ENCODE measurements around the gene SEPTIN5. TPM values are rescaled to one million over a fixed set of nuclear protein-coding genes. Genes with fewer than 3 reads are reported as not detected.

SEPTIN5 gene
- total and polyA plus RNA-seq, 4 experiments from 2014 or later: not detected

DNA sequence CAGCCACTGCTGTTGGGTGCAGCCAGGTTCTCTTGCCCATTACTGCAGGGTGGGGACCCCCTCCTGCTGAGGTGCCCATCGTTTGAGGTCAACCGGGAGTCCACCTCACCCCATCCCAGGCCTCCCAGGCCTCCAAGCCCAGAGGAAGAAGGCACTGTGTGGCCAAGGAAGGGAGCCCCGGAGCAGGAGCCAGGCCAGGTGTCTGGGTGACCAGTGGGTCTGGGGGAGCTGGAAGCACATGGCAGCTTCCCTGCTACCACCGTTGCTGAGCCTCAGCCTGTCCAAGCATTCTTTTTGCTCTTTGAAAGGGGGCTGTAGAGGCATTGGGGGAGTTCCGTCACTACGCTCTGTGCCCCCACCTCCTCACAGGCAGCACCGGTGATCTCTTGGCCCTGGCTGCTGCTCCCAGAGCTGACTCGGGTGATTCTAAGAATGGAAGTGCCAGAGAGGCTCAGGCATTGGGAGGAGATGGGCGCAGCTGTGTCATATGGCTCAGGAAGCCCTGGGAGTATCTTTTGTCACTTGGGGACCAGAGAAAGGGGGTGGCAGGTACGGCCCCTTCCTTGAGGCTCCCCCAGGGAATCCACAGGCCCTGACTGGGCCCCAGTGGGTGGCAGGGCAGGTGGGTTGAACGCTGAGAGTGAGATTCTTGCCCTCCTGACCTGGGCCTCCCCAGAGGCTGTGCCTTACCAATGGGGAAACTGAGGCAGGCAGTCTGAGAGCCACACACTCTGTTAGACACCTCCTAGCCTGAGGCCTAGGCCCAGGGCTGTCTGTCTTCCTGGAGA, 1.9 kb downstream of the SEPTIN5 start:
- Mint-ChIP-seq H3K27ac (no peak overlapping the region), H3K9me3 (peaks cover 0 to 2% (median 0%) of the 10 kb centered on the region in 8 donors), H3K4me1 (peaks cover 2 to 29% (median 8%) of the 10 kb centered on the region in 4 donors), H3K36me3 (no peaks in the 10 kb centered on the region), H3K4me3 (peak overlapping the region in 5 of 8 donors; percentile 9 to 46 (median 33)), H3K27me3 (peaks cover 13 to 33% of the 10 kb centered on the region in 2 donors)
- no peaks in the 10 kb centered on the region for H3K9me3 ChIP-seq (ENCODE audit: control insufficient read depth in 1 of 2, low read length in 2 of 2)
- H3K4me1 ChIP-seq (ENCODE audit: insufficient read depth, low read length): peaks cover 21% of the 10 kb centered on the region
- H3K27me3 ChIP-seq (ENCODE audit: insufficient read depth, low read length): peaks cover 25% of the 10 kb centered on the region
- peak in 1 of 5 donors; percentile 26 for DNase-seq
- H3K36me3 ChIP-seq (ENCODE audit: insufficient read depth, low read length): no peaks in the 10 kb centered on the region
- CTCF ChIA-PET (ENCODE audit: partially characterized antibody): interaction anchor here (1.0 to 1.4 kb wide), 3 partner anchors 37 to 40 kb away, joined by 3 to 7 read pairs (median 5); no protein-coding TSS in a partner anchor
- H3K27ac ChIP-seq (ENCODE audit: low read depth, low read length): no peak overlapping the region
- intact Hi-C loops (cut with micrococcal nuclease): no loop called here
- POLR2A ChIA-PET (ENCODE audit: partially characterized antibody): no interaction called here
- H3K4me3 ChIP-seq (ENCODE audit: low read length in 2 of 2): no peak overlapping the region

DNA sequence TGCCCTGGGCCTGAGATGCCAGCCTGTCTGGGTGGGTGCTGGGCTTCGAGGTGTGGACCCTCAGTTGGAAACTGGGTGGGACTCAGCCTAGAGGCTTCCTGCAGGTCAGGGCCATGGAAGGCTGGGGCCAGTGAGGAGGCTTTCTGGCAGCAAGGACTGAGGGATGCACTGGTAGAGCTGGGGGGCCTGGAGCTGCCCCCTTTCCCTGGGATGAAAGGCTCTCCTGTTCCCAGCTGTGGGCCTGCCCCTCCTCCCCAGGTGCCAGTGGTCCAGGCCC, 2.5 kb downstream of the SEPTIN5 start:
- peaks cover 25% of the 10 kb centered on the region for H3K27me3 ChIP-seq (ENCODE audit: insufficient read depth, low read length)

DNA sequence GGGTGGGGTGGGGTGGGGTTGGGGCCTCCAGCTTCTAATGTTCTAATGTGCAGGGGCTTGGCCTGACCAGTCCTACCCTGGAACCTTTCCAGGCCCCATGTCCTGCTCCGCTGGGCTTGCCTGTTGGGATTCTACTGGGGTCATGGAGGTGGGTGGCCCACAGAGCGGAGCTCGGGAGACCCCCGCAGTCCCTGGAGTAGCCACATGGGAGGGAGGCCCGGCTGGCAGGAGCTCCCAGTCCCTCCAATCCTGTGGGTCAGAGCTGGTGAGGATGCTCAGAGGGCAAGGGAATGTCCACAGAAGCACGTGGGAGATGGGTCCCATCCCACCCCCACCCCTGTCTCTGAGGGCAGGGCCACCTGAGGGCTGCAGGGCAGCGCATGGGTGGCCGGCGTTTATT, 2.9 kb downstream of the SEPTIN5 start:
- Histone ChIP-seq H3K27ac (ENCODE audit: low read depth, low read length) (no peak overlapping the region), H3K9me3 (ENCODE audit: control insufficient read depth in 1 of 2, low read length in 2 of 2) (no peaks in the 10 kb centered on the region), H3K27me3 (ENCODE audit: insufficient read depth, low read length) (peaks cover 25% of the 10 kb centered on the region), H3K4me3 (ENCODE audit: low read length in 2 of 2) (no peak overlapping the region), H3K36me3 (ENCODE audit: insufficient read depth, low read length) (no peaks in the 10 kb centered on the region), H3K4me1 (ENCODE audit: insufficient read depth, low read length) (peaks cover 21% of the 10 kb centered on the region)
- peak overlapping the region in 2 of 8 donors; percentile 84 to 86 for H3K4me3 Mint-ChIP-seq
- intact Hi-C loops (cut with micrococcal nuclease): no loop called here
- DNase-seq: peak in 1 of 5 donors; percentile 39
- H3K27ac Mint-ChIP-seq: no peak overlapping the region
- CTCF ChIA-PET (ENCODE audit: partially characterized antibody): interaction anchor here (1.4 kb wide), 2 partner anchors 38 to 41 kb away, joined by 5 to 7 read pairs; no protein-coding TSS in a partner anchor
- no peaks in the 10 kb centered on the region for H3K36me3 Mint-ChIP-seq
- POLR2A ChIA-PET (ENCODE audit: partially characterized antibody): no interaction called here
- peaks cover 2 to 32% (median 8%) of the 10 kb centered on the region in 4 donors for H3K4me1 Mint-ChIP-seq
- peaks cover 19 to 37% of the 10 kb centered on the region in 2 donors for H3K27me3 Mint-ChIP-seq
- H3K9me3 Mint-ChIP-seq: peaks cover 0 to 2% (median 0%) of the 10 kb centered on the region in 8 donors

More for the DNA sequence above, 2.5 kb downstream of the SEPTIN5 start:
- Histone ChIP-seq H3K9me3 (ENCODE audit: control insufficient read depth in 1 of 2, low read length in 2 of 2) (no peaks in the 10 kb centered on the region), H3K36me3 (ENCODE audit: insufficient read depth, low read length) (no peaks in the 10 kb centered on the region), H3K4me1 (ENCODE audit: insufficient read depth, low read length) (peaks cover 21% of the 10 kb centered on the region), H3K4me3 (ENCODE audit: low read length in 2 of 2) (no peak overlapping the region), H3K27ac (ENCODE audit: low read depth, low read length) (no peak overlapping the region)
- DNase-seq: no peak
- peak overlapping the region in 2 of 8 donors; percentile 42 to 54 for H3K4me3 Mint-ChIP-seq
- H3K27ac Mint-ChIP-seq: no peak overlapping the region
- intact Hi-C loops (cut with micrococcal nuclease): no loop called here
- H3K4me1 Mint-ChIP-seq: peaks cover 2 to 32% (median 8%) of the 10 kb centered on the region in 4 donors
- peaks cover 18 to 36% of the 10 kb centered on the region in 2 donors for H3K27me3 Mint-ChIP-seq
- ChIA-PET CTCF (ENCODE audit: partially characterized antibody) (interaction anchor here (1.4 kb wide), 2 partner anchors 37 to 41 kb away, joined by 5 to 7 read pairs; no protein-coding TSS in a partner anchor), POLR2A (ENCODE audit: partially characterized antibody) (no interaction called here)
- H3K9me3 Mint-ChIP-seq: peaks cover 0 to 2% (median 0%) of the 10 kb centered on the region in 8 donors
- no peaks in the 10 kb centered on the region for H3K36me3 Mint-ChIP-seq

DNA sequence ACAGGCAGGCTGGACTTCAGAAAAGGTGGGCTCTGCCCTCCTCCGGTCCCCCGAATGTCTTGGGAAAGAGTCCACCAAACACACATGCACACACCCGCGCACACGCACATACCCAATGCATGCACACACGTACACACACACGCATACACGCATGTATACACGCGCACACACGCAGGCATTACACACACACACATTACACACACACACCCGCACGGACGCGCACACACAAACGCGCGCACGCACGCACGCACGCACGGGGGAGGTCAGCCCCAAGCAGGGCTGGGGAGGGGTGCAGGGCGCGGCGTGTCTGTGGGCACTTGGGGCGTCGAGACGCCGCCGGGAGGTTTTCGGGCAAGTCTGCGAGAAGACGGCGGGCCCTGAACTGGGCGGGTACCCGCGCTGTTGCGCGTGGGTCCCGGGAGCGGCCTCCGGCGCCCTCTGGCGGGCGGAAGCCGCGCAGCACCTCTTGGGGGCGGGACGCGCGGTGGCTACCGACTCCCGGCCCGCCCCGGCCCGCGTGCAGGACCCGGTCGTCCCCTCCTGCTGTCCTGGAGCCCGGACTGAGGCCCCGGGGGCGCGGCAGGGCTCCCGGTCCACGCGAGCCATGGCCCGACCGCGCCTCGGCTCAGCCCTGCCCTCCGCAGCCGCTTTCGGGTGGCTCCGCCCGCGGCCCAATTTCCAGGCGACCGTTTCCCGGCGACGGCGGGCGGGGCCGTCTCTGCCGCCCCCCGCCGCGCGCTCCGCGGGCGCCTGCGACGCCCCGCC, 3.6 kb downstream of the SEPTIN5 start:
- peak overlapping the region in 1 of 7 donors; percentile 64 for H3K27ac Mint-ChIP-seq

DNA sequence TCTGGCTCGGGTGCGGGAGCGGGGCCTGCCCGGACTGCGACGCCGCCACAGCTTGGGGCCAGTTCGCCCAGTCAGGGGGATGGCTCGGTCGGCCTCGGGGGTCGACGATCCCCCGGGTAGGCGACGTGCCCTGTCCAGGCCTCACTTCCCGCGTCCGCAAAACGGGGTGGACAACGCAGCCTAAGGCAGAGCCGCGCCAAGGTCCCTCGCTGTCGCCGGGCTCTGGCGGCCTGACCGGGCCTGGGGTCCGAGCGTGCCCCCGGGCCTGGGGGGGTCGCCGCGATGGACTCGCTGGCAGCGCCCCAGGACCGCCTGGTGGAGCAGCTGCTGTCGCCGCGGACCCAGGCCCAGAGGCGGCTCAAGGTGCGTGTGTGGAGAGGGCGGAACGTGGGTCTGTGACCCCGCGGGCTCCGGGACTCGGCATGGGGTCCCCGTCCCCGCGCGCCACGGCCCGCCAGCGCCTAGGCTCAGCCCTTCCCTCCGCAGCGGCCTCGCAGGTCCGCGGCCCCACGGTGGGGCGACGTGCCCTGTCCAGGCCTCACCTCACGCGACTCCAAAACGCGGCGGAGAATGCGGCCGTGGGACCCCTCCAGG, 4.2 kb downstream of the SEPTIN5 start:
- H3K36me3 Mint-ChIP-seq: no peaks in the 10 kb centered on the region
- Histone ChIP-seq H3K4me3 (ENCODE audit: low read length in 2 of 2) (peak overlapping the region in 1 of 2 donors; percentile 38), H3K27ac (ENCODE audit: low read depth, low read length) (no peak overlapping the region), H3K4me1 (ENCODE audit: insufficient read depth, low read length) (peaks cover 30% of the 10 kb centered on the region), H3K9me3 (ENCODE audit: control insufficient read depth in 1 of 2, low read length in 2 of 2) (no peaks in the 10 kb centered on the region), H3K36me3 (ENCODE audit: insufficient read depth, low read length) (no peaks in the 10 kb centered on the region), H3K27me3 (ENCODE audit: insufficient read depth, low read length) (peaks cover 22% of the 10 kb centered on the region)
- peaks cover 5 to 38% (median 11%) of the 10 kb centered on the region in 4 donors for H3K4me1 Mint-ChIP-seq
- H3K27me3 Mint-ChIP-seq: peaks cover 20 to 33% of the 10 kb centered on the region in 2 donors
- intact Hi-C loops (cut with micrococcal nuclease): loop anchor here (1.0 to 2.0 kb wide), 2 partner anchors 136 to 540 kb away; partner anchors contain the start of genes GNB1L, RTL10 and SLC25A1
- ChIA-PET POLR2A (ENCODE audit: partially characterized antibody) (no interaction called here), CTCF (ENCODE audit: partially characterized antibody) (interaction anchor here (1.0 kb wide), 1 partner anchor 39 kb away, joined by 3 read pairs; no protein-coding TSS in a partner anchor)
- no peak overlapping the region for H3K27ac Mint-ChIP-seq
- peaks cover 0 to 2% (median 0%) of the 10 kb centered on the region in 8 donors for H3K9me3 Mint-ChIP-seq
- no peak overlapping the region for H3K4me3 Mint-ChIP-seq
- DNase-seq: peak in 1 of 5 donors; percentile 7

More for the DNA sequence above, 3.6 kb downstream of the SEPTIN5 start:
- POLR2A ChIA-PET (ENCODE audit: partially characterized antibody): no interaction called here
- peak; percentile 73 to 85 (median 82) for DNase-seq
- Histone ChIP-seq H3K27ac (ENCODE audit: low read depth, low read length) (no peak overlapping the region), H3K9me3 (ENCODE audit: control insufficient read depth in 1 of 2, low read length in 2 of 2) (no peaks in the 10 kb centered on the region), H3K36me3 (ENCODE audit: insufficient read depth, low read length) (no peaks in the 10 kb centered on the region), H3K27me3 (ENCODE audit: insufficient read depth, low read length) (peaks cover 25% of the 10 kb centered on the region), H3K4me3 (ENCODE audit: low read length in 2 of 2) (peak overlapping the region in 1 of 2 donors; percentile 38), H3K4me1 (ENCODE audit: insufficient read depth, low read length) (peaks cover 25% of the 10 kb centered on the region)
- CTCF ChIA-PET (ENCODE audit: partially characterized antibody): interaction anchor here (1.0 to 1.4 kb wide), 2 partner anchors 38 to 42 kb away, joined by 3 to 5 read pairs; no protein-coding TSS in a partner anchor
- no peaks in the 10 kb centered on the region for H3K36me3 Mint-ChIP-seq
- peaks cover 2 to 34% (median 8%) of the 10 kb centered on the region in 4 donors for H3K4me1 Mint-ChIP-seq
- H3K27me3 Mint-ChIP-seq: peaks cover 19 to 39% of the 10 kb centered on the region in 2 donors
- intact Hi-C loops (cut with micrococcal nuclease): loop anchor here (1.0 to 2.0 kb wide), 2 partner anchors 136 to 539 kb away; partner anchors contain the start of genes GNB1L, RTL10 and SLC25A1
- H3K4me3 Mint-ChIP-seq: peak overlapping the region; percentile 44 to 86 (median 78)
- H3K9me3 Mint-ChIP-seq: peaks cover 0 to 2% (median 0%) of the 10 kb centered on the region in 8 donors

DNA sequence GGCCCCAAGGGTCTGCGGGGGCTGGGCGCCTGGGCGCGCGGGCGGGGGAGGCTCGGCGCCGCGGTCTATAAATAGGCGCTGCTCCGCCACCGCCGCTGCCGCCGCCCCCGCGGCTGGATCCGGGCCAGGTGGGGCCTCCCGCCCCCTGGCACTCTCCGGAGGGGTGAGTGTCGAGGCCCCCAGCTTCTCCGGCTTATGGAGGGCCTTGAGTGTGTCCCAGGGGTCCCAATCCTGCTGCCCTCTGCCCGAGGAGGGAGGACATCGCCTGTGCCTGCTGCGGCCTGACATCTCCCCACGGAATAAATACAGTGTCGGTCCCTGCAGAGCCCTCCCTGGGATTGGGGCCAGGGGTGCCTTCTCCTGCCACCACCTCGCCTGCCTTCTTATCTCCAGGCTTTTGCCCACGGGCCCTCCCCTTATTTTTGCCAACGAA, 4.8 kb downstream of the SEPTIN5 start:
- Histone ChIP-seq H3K27ac (ENCODE audit: low read depth, low read length) (no peak overlapping the region), H3K27me3 (ENCODE audit: insufficient read depth, low read length) (peaks cover 17% of the 10 kb centered on the region), H3K9me3 (ENCODE audit: control insufficient read depth in 1 of 2, low read length in 2 of 2) (no peaks in the 10 kb centered on the region), H3K4me1 (ENCODE audit: insufficient read depth, low read length) (peaks cover 30% of the 10 kb centered on the region), H3K4me3 (ENCODE audit: low read length in 2 of 2) (peak overlapping the region in 1 of 2 donors; percentile 38), H3K36me3 (ENCODE audit: insufficient read depth, low read length) (no peaks in the 10 kb centered on the region)
- intact Hi-C loops (cut with micrococcal nuclease): loop anchor here (2.0 kb wide), 1 partner anchor 540 kb away; the partner anchor contains the start of gene SLC25A1
- CTCF ChIA-PET (ENCODE audit: partially characterized antibody): interaction anchor here (1.0 to 1.1 kb wide), 2 partner anchors 38 to 40 kb away, joined by 3 read pairs; no protein-coding TSS in a partner anchor
- peaks cover 5 to 35% (median 12%) of the 10 kb centered on the region in 4 donors for H3K4me1 Mint-ChIP-seq
- H3K36me3 Mint-ChIP-seq: no peaks in the 10 kb centered on the region
- POLR2A ChIA-PET (ENCODE audit: partially characterized antibody): no interaction called here
- DNase-seq: no peak
- peaks cover 0 to 2% (median 0%) of the 10 kb centered on the region in 8 donors for H3K9me3 Mint-ChIP-seq
- H3K27ac Mint-ChIP-seq: peak overlapping the region in 1 of 7 donors; percentile 55
- H3K27me3 Mint-ChIP-seq: peaks cover 18 to 31% of the 10 kb centered on the region in 2 donors
- peak overlapping the region; percentile 55 to 78 (median 72) for H3K4me3 Mint-ChIP-seq
